Skeletal muscle satellite cell (primary cell): Measurements from ENCODE around the gene SS18L1.

Experiments
- H3K27me3 ChIP-seq: 2 replicates; pipeline ENCODE4 v1.7.0; 2013; ENCODE audit warnings: low read length; ENCODE audit not compliant: control insufficient read depth, insufficient read depth
- H3K36me3 ChIP-seq: 2 replicates; pipeline ENCODE4 v1.7.0; 2013; ENCODE audit warnings: mild to moderate bottlenecking, control low read depth, low read length; ENCODE audit not compliant: insufficient read depth
- H3K4me1 ChIP-seq: 2 replicates; pipeline ENCODE4 v1.7.0; 2013; ENCODE audit warnings: low read length; ENCODE audit not compliant: control insufficient read depth, insufficient read depth
- H3K4me2 ChIP-seq: 2 replicates; pipeline ENCODE4 v1.7.0; 2013; ENCODE audit warnings: mild to moderate bottlenecking, low read length
- H3K4me3 ChIP-seq: 2 replicates; pipeline ENCODE4 v1.7.0; 2013; ENCODE audit warnings: low read length
- H3K9ac ChIP-seq: 2 replicates; pipeline ENCODE4 v1.7.0; 2013; ENCODE audit warnings: mild to moderate bottlenecking, low read depth, low read length, moderate library complexity
- H3K9me3 ChIP-seq: replicated peaks from 2 replicates; pipeline ENCODE4 v1.7.0; 2013; ENCODE audit warnings: mild to moderate bottlenecking, control low read depth, low read length

SS18L1 gene

GRCh38 chr20:62224113-62224855, 80.7 kb downstream of the SS18L1 start:
- no peaks in the 10 kb centered on the region for H3K4me1 ChIP-seq
- H3K4me3 ChIP-seq = no peak overlapping the region
- H3K4me2 ChIP-seq = no peak overlapping the region
- peaks cover 83% of the 10 kb centered on the region for H3K27me3 ChIP-seq
- H3K9me3 ChIP-seq = no peaks in the 10 kb centered on the region
- H3K36me3 ChIP-seq = no peaks in the 10 kb centered on the region
- no peak overlapping the region for H3K9ac ChIP-seq

GRCh38 chr20:62225026-62225425, 81.5 kb downstream of the SS18L1 start:
- no peak overlapping the region for H3K9ac ChIP-seq
- H3K9me3 ChIP-seq = no peaks in the 10 kb centered on the region
- no peak overlapping the region for H3K4me3 ChIP-seq
- H3K36me3 ChIP-seq = no peaks in the 10 kb centered on the region
- no peak overlapping the region for H3K4me2 ChIP-seq
- no peaks in the 10 kb centered on the region for H3K4me1 ChIP-seq
- peaks cover 79% of the 10 kb centered on the region for H3K27me3 ChIP-seq

DNA sequence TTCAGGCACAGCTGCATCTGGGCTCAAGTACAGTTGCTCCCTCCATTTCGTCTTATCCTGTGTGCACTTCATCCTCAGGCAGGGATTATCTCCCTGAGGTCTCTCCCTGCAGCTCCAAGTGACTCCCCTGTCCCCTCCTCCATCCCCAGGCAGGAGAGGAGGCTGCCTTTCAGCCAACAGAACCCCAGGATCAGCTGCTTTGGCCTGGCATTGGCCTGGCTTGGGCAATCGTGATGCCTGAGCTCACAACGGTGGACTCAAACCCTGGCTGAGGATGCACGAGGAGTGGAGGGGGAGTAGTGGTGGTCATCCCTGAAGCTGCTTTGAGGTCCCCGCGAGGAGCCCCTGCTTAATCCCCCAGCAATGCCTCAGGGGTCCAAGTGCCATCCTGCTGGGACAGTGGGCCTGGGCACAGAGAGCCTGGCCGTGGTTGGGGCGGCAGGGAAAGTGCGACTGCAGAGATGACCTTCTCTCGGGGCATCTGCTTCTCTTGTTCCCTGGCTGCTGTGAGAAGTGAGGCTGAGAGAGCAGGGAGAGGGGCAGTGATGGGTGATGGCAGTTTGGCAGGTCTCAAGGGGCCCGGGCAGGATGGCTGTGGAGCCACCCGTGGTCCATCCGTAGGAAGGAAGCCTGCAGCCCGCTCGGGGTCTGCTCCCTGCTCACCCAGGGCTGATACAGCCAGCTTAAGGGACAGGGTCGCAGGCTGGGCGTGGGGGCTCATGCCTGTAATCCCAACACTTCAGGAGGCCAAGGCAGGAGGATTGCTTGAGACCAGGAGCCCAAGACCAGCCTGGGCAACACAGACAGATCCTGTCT, 82.5 kb downstream of the SS18L1 start:
- H3K4me2 ChIP-seq = no peak overlapping the region
- H3K4me3 ChIP-seq = no peak overlapping the region
- H3K36me3 ChIP-seq = no peaks in the 10 kb centered on the region
- H3K9ac ChIP-seq = no peak overlapping the region
- H3K27me3 ChIP-seq = peaks cover 74% of the 10 kb centered on the region
- H3K4me1 ChIP-seq = no peaks in the 10 kb centered on the region
- H3K9me3 ChIP-seq = no peaks in the 10 kb centered on the region

GRCh38 chr20:62226707-62227590, 83.4 kb downstream of the SS18L1 start:
- Histone ChIP-seq H3K4me2 (no peak overlapping the region), H3K9me3 (no peaks in the 10 kb centered on the region), H3K36me3 (no peaks in the 10 kb centered on the region), H3K9ac (no peak overlapping the region), H3K27me3 (peaks cover 73% of the 10 kb centered on the region), H3K4me1 (no peaks in the 10 kb centered on the region), H3K4me3 (no peak overlapping the region)

DNA sequence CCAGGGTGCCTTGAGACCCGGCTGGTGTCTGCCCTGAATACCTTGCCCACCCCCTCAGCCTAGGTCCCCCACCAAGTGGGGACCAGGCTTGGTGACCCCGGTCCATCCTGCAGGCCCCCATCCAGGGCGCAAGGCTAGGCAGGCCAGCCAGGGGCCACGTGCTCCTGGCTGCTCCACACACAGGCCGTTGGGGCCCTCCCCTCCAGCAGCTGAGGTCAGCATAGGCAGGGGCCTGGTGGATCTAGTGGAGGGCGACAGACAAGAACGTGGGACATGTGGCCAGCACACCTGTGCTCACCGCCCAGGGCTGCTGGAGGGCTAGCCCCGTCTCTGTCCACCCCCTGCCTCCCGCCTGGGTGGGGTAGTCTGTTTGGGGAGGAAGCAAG, 84.0 kb downstream of the SS18L1 start:
- H3K4me1 ChIP-seq = no peaks in the 10 kb centered on the region
- H3K9ac ChIP-seq = no peak overlapping the region
- peaks cover 73% of the 10 kb centered on the region for H3K27me3 ChIP-seq
- H3K36me3 ChIP-seq = no peaks in the 10 kb centered on the region
- no peak overlapping the region for H3K4me2 ChIP-seq
- no peak overlapping the region for H3K4me3 ChIP-seq
- no peaks in the 10 kb centered on the region for H3K9me3 ChIP-seq

DNA sequence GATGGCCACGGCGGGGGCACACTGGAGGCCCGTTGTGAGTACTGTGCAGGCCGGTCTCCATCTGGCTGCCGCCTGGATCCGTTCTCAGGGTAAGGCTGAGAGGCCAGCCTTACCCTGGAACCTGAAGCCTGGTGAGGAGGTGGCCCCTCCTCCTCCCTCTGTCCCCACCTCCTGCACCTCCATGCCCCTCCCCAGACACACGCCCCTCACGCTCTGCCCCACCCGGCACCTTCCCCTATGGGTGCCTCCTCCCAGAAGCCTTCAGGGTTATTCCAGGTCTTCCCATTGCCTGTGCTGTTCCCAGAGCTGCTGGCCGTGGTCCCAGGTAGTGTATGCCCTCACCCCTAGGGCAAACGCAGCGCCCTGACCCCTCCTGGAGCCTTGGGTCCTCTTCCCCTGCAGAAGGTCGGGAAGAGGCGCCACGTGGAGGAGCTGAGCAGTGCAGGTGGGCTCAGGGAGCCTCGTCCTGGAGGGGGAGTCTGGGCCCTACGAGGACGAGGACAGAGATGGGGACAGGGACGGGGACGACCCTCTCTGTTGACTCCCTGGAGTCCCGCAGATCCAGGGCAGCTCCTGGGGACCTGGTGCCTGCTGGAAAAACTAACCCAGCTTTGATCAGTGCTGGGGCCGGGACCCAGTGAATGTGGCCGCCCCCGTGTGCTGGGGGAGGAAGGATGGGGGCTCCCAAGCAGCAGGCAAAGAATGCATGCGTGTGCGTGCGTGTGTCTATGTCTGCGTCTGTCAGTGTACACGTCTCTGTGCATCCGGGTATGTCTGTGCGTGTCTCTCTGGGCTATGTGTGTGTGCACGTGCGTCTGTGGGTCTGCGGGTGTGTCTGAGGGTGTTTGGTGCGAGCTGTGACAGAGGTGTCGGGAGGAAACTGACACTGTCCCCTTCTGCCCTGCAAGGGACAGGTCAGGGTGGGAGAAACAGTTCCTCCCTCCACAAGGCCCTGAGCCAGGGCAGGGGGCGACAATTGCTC, 84.7 kb downstream of the SS18L1 start:
- H3K9ac ChIP-seq = no peak overlapping the region

GRCh38 chr20:62228982-62229545, 85.5 kb downstream of the SS18L1 start:
- H3K27me3 ChIP-seq = peaks cover 70% of the 10 kb centered on the region
- H3K4me1 ChIP-seq = no peaks in the 10 kb centered on the region
- H3K4me3 ChIP-seq = no peak overlapping the region
- no peaks in the 10 kb centered on the region for H3K9me3 ChIP-seq
- H3K9ac ChIP-seq = no peak overlapping the region
- no peaks in the 10 kb centered on the region for H3K36me3 ChIP-seq
- H3K4me2 ChIP-seq = no peak overlapping the region

More for the DNA sequence above, 84.7 kb downstream of the SS18L1 start:
- no peaks in the 10 kb centered on the region for H3K36me3 ChIP-seq
- no peaks in the 10 kb centered on the region for H3K4me1 ChIP-seq
- H3K9me3 ChIP-seq = no peaks in the 10 kb centered on the region
- H3K4me3 ChIP-seq = no peak overlapping the region
- H3K27me3 ChIP-seq = peaks cover 70% of the 10 kb centered on the region
- H3K4me2 ChIP-seq = no peak overlapping the region

- no peak overlapping the region for H3K4me3 ChIP-seq
- peaks cover 69% of the 10 kb centered on the region for H3K27me3 ChIP-seq
- no peaks in the 10 kb centered on the region for H3K4me1 ChIP-seq
- no peak overlapping the region for H3K9ac ChIP-seq
- H3K4me2 ChIP-seq = no peak overlapping the region
- H3K9me3 ChIP-seq = no peaks in the 10 kb centered on the region
- H3K36me3 ChIP-seq = no peaks in the 10 kb centered on the region
These were observed 86.1 kb downstream of the SS18L1 start for GRCh38 chr20:62229667-62230066.

GRCh38 chr20:62230276-62230675, 86.7 kb downstream of the SS18L1 start:
- no peaks in the 10 kb centered on the region for H3K9me3 ChIP-seq
- H3K4me2 ChIP-seq = no peak overlapping the region
- no peak overlapping the region for H3K4me3 ChIP-seq
- H3K4me1 ChIP-seq = no peaks in the 10 kb centered on the region
- no peaks in the 10 kb centered on the region for H3K36me3 ChIP-seq
- no peak overlapping the region for H3K9ac ChIP-seq
- H3K27me3 ChIP-seq = peaks cover 68% of the 10 kb centered on the region

GRCh38 chr20:62230696-62231095, 87.1 kb downstream of the SS18L1 start:
- Histone ChIP-seq H3K4me3 (no peak overlapping the region), H3K27me3 (peaks cover 68% of the 10 kb centered on the region), H3K4me2 (no peak overlapping the region), H3K9ac (no peak overlapping the region), H3K4me1 (no peaks in the 10 kb centered on the region), H3K9me3 (no peaks in the 10 kb centered on the region), H3K36me3 (no peaks in the 10 kb centered on the region)
